Hematopoietic multipotent progenitor cell (in vitro differentiated cells): ENCODE data around the gene EXOSC7. TPM values are rescaled to one million over a fixed set of nuclear protein-coding genes. Genes with fewer than 3 reads are reported as not detected.
"Not testable (repeated sequence)": the region's sequence is repeated elsewhere in the genome, so short reads cannot be mapped to it uniquely, and the experiment has no call there.

Source experiments
- DNase-seq, 3 donors: peaks; one replicate each; pipeline ENCODE4 v3.0.0-alpha.2; 2011 to 2015; ENCODE audit warnings: low read depth in 2 of 3, low spot score in 2 of 3
- total RNA-seq: library from RNA; depleted of rRNA; stranded (reverse); fragments of >200 nt; gene quantifications from one replicate; pipeline ENCODE4 v1.2.3, GENCODE V29; 2012

Gene EXOSC7
- total RNA-seq: 24.2 TPM

DNA sequence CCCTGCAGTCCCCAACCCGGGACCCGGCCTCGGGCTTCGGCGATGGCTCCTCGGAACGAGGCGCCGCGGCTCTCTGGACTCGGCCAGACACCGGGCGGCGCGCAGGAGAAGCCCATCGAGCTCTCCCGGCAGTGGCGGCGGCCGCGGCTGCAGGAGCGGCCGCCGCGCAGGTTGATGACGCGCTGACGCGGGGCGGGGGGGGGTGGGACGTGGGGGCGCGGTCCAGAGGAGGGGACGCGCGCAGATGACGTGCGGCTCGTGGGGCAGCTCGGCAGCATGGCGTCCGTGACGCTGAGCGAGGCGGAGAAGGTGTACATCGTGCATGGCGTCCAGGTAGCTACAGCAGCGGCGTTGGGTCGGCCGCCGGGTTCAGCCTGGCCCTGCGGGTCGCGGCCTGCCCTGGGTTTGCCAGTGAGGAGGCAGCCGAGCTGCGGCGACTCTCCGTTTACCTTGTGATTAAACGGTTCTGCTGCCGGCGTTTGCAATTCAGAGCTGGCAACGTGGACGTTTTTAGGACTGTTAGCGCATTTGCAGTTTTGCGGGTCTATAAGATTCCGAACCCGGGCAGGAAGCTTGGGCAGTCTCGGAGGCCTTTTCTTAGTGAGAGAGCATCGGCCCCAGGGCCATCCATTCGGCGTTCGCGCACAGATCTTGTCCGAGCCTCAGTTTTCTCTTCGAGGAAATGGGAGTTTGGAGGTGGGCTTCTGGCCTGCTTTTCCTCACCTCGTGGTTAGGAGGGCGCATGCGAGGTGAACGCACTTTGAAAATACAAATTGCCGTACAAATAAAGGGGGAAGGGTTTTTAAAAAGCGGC, at the start of gene EXOSC7, which contains the start of gene ZDHHC3:
Gene EXOSC7, plus strand, starts transcription at position 243 of the 814 bp plus-strand sequence. Its CDS starts 34 bp downstream, at position 277.
Gene ZDHHC3, minus strand, starts transcription at position 173 of the 814 bp plus-strand sequence. CDS start 16,738 bp downstream, outside the sequence.
- peak; percentile 85 to 90 (median 88) for DNase-seq

DNA sequence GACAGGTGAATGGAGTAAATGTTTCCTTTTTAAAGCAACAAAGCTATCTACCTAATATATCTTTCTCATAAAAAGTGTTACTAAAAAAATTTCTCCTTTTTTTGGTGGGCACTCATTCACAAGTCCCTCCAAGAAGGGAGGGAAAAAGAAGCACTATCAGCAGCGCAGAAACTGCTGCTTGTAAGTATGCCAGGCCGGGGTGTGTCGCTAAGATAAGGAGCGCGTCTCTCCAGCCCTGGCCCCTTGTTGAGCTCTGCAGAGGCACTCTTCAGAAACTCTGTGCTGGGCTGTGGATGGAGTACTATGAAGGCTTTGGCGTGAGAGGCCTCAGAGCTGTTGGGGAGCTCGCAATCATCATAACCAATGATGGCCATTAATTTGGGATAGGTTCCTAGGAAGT, 49.1 kb upstream of the EXOSC7 start:
- DNase-seq: peak in 2 of 3 donors; percentile 18

DNA sequence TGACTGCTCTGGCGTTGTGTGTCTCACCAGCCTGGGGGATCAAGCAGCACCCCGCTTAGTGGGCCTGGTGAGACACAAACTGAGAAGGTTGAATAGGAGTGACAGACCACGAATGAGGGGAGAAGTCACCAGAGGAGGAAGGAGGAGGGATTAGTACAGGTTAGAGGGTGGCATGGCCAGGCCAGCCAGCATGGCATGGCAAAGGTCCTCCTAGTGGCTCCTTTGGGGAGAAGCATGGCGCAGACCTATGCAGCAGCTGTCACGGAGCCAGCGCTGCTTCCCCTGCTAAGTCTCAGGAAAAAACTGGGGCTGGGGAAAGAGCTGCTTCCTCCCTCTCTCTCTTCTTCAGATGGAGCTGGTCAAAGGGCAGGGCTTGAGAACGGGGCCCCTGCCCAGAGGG, 48.7 kb upstream of the EXOSC7 start:
- DNase-seq: no peak

DNA sequence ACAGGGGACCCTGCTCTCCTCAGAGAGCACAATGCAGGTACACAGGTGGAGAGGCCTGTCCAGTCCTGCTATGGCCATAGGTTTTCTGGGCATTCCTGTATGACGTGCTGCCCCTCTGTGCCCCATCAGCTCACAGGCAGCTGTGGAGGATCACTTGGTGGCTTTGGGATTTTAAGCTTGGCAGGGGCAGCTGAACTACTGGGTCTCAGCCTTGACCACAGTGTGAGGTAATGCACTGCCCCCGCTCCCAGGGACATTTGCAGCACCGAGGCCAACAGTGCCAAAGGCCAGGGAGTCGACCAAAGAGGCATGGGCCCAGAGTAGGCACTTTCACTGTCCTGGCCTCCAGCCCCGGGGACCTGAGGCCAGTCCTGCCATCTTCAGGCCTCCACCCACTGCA, 46.3 kb upstream of the EXOSC7 start:
- no peak for DNase-seq

DNA sequence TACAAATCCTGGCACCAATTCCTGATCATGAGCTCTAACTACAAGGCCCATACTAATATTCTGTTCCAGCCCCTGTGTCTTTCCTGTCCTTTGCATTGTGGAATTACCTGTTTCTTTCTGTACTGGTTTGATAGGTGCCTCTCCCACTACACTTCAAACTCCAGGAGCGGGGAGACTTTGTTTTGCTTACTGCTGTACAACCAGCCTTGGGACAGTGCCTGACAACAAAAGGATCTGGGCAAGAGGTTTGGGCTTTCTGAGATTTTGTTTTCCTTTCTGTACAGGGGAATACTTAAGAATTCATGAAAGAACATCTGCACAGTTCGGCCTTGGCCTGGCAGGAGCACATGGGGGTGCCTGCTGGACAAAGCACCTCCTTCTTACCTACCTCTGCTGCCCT, 45.1 kb upstream of the EXOSC7 start:
- no peak for DNase-seq

DNA sequence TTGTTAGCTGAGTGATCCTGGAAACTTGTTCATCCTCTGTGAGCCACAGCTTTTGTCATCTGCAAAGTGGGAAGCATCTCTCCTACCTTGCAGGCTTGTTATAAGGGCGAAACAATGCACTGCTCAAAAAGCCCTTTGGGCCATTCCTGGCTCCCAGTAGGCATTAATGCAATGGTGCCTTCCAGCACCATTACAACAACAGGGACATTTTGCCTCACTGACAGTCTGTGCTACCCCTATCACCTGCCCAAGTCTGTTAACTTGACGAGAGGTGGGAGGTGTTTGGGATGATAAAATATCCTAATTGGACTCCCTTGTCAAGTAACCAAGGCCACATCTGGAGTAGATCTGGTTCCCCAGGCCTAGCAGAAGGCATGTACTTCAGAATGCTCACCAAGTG, 44.3 kb upstream of the EXOSC7 start:
- DNase-seq: no peak

DNA sequence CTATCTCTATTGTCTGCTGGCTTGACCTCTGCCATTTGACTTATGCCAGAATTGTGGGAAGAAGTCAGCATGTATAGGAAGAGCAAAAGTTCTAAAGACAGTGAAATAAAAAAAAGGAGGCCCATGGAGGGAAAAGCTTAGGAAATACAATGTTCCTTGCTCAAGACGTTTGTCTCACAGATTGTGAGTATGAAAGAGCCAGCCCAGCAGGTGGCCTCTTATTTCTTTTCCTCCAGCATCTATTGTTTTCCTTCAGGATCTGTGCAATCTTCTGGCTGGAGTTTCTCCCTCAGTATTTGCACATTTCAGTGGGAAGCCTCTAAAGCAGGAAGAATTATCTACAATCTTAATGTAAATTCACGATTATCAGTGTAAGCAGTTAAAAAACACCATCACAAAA, 43.8 kb upstream of the EXOSC7 start:
- no peak for DNase-seq

DNA sequence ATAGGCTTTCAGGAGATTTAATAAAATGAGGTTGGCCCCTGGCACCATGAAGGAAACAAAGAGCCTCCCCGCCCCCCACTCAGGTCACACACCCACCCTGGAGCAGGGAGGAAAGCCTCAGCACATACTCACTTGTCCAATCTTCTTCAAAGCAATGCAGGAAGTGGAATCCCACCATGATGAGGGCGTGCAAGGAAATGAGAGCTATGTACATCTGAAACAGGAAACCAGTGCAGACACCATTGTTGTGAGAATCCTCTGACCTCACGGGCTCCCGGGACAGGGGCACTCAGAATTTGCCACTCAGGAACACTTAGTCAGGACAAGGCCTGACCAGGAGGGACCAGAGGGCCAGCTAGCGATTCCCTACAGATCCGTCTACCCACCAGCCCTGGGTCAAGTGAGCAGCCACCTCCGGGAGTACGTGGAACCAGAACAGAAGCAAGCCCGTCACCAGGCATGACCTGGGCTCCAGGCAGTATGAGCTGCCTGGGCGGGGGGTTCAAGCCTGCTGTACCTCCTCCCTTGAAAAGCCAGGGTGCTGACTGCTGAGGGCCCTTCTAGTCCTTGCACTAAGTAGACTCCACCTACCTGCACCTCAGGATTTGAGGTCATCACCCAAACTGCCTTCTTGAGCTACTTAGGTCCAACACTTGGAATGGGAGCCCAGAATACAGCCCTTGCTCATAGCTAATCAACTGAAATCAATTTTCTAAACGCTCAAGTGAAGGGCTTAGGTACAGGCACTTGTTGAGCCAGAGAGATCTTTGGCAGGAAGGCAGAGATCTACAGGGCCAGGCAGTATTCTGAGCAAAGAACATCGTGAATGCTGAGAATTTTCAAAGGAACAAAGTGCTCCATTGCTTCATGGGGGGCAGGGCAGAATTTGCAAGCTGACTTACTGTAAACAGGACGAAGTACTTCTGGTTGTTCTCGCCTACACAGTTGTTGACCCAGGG, 42.8 kb upstream of the EXOSC7 start:
- no peak for DNase-seq

DNA sequence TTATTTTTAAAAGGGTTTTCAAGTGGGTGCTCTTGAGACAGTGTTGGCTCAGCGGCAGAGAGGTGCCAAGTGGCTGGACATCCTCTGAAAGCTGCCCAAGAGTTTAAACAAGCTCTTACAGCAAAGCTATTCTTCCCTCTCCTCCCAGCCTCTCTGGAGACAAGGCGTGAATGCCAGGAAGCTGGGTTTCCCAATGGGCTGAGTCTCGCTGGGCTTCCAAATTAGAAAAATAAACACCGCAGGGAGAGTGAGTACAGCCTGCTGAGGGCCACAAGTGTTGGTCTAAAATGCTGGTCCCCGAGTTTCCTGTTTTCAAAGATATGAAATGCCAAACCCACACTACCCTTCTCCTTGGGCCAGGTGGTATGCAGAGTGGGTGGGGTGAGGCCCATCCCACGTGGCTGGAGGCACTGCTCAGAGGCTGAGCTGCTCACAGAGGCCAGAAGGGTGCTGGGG, 36.4 kb upstream of the EXOSC7 start:
- no peak for DNase-seq

DNA sequence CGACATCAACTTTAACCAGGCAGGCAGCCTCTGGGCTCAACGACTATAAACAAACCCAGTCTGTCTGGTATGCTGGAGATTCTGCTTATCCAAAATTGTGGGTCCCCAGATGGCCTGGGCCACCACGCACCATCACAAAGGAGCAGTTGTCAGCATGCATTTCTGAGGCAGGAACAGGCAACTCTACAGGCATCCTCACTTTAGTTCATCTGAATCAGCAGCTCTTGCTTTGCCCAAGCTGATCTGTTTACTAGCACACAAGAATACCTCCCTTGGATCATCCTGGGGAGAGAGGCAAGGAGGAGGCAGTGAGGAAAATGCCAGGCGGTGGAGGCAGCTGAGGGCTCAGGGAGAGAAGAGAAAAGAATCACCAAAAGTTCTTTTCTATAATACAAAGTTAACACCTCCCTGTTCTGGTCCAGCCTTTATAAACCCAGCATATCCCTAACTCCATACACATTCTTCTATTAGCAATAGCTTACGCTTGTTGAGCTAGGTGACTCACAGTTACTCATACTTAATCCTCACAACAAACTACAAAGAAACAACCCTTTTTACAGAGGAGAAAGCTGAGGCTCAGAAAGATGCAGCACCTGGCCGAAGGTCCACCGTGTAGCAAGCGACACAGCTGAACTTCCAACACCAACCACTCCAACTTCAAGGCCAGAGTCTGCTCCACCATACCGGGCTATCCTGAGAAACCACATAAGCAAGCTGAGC, 33.7 kb upstream of the EXOSC7 start:
- DNase-seq: no peak

DNA sequence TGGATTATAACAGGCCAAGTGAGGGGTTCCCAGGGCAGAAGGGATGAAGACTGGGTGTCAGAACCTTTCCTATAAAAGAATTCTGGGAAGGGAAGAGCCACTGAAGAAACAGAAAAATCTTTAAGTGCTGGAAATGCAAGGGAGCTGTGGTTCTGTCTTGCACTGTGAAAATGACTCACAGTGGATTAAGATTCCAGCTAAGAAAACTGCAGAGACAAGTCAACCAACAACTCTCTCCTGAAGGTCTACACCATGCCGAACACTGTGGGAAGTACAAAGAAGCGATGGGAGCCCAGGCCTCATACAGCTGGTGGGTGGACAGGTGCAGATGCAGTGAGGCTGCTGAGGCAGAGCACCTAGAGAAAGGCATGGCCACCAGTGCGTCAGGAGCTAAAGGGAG, 27.8 kb upstream of the EXOSC7 start:
- DNase-seq: no peak

DNA sequence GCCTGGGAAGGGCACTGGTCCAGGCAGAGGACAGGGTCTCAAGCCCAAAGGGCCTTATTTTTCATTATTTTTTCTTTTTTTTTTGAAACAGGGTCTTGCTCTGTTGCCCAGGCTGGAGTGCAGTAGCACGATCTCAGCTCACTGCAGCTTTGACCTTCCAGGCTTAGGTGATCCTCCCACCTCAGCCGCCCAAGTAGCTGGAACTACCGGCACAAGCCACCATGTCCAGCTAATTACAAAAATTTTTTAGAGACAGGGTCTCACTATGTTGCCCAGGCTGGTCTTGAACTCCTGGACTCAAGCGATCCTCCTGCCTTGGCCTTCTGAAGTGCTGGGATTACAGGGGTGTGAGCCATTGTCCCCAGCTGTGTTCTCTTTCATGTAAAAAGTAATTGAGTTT, 26.3 kb upstream of the EXOSC7 start:
- not testable (repeated sequence) for DNase-seq

DNA sequence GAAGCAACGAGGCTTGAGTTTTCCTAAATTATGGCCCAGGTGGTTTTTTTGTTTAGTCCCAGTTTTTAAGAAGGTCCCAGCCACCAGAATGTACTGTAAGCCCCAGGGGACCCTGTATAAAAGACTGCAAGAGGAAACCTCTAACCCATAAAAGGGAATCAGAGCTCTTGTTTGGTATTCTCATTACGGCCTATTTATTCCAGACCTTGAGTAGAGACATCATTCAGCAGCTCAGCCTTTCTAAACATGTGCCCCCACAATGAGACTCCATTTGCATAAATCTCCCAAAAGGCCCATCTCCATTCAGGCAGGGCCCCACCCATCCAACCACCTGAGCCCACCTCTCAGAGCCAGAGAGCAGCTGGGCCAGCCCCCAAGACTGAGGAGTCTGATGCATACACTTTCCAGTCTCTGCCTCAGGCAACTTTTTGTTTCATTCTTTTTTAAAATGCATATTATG, 25.7 kb upstream of the EXOSC7 start:
- DNase-seq: no peak

DNA sequence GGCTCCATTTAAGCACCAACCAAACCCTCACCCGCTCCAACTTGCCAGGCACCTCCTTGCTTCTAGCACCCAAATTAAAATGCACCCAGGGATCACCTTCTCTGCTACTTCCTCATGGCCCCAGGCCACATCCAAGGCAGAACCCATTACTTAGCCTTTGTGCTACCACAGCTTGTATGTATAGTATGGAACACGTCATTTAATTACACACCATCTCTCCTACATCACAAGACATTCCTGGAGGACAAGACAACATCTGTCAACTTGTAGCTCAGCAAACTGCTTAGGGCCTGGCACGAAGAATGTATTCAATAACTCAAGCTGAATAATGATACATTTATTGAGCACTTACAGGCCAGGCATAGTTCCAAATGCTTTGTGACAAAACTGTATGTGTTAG, 23.4 kb upstream of the EXOSC7 start:
- no peak for DNase-seq

DNA sequence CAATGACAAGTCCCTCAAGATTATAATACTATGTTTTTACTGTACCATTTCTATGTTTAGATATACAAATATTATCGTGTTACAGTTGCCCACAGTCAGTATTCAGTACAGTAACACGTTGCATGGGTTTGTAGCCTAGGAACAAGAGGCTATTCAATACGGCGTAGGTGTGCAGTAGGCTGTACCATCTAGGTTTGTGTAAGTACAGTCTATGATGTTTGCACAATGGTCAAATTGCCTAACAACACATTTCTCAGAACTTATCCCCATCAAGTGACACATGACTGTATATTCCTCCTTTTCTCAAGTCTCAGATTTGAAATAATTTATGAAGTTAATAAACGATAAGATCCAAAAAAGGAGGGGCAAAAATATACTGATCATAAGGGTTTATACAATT, 21.7 kb upstream of the EXOSC7 start:
- no peak for DNase-seq

DNA sequence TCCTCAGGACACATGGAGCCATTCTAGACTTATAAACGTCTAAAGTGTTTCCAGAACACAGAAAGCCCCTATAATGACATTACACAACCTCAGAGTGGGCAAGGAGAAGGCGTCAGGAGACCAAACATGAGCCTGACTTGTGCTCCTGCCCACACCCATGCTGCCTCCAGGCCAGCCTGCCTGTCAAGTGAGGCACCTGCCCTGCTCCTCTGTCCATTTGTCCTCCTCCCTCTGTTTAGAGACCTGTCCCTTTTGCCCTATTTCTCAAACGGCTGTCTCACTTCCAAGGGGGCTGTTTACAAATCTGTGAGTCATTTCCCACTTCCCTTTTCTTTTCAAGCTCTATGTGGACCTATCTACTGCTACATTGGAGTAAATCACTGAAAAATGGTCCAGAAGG, 21.1 kb upstream of the EXOSC7 start:
- peak in 2 of 3 donors; percentile 51 to 60 for DNase-seq

DNA sequence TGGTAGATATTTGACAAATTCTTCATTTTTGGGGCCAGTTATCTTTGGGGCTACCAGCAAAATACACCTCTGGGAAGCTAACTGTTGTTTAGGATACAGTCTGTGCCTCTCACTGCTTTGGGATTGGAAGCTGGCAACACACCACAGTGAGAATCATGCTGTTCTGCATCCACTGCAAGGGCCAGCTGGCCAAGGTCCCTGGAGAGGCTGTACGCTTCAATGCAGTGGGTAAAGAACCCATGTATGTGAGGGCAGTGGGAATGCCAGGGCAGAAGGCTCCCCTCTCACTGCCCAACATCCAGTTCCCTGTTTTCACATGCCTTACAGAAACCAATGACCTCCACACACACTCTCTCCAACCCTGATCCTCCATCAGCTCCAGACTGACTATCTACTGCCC, 20.1 kb upstream of the EXOSC7 start:
- no peak for DNase-seq

DNA sequence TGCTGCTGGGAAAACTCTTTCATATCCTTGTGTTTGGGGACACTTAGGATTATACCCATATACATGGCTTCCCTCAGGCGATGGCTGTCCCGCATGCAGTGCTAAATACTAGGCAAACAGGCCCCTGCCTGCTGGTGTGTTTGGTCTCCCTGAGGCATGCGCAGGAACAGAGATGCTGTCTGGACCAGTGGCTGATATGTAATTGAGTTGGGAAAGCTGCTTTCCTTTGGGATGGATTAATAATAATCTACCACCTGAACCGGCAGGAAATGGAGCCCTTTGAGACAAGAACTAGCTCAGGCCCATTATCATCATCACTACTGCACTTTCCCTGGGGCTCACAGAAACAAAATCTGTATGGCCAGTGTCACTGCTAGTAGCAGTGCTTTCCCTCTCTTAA, 18.1 kb upstream of the EXOSC7 start:
- no peak for DNase-seq

DNA sequence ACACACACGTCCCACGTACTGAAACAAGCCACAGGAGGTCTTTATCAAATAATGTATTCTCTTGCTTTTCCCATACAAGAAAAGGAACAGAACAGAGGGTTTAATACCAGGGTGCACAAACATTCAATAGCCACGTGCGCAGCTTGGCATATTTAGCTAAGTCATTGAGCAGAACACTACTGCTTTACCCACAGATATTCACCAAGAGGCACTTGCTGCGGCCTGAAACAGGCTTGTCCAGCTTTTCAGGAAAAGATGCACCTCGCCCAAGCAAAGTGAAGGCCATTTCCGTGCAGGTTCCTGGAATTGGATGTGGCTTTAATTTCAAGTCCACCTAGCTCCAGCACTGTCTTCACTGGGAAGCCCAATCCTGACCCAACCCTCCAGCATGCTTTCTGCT, 17.7 kb upstream of the EXOSC7 start:
- DNase-seq: no peak

DNA sequence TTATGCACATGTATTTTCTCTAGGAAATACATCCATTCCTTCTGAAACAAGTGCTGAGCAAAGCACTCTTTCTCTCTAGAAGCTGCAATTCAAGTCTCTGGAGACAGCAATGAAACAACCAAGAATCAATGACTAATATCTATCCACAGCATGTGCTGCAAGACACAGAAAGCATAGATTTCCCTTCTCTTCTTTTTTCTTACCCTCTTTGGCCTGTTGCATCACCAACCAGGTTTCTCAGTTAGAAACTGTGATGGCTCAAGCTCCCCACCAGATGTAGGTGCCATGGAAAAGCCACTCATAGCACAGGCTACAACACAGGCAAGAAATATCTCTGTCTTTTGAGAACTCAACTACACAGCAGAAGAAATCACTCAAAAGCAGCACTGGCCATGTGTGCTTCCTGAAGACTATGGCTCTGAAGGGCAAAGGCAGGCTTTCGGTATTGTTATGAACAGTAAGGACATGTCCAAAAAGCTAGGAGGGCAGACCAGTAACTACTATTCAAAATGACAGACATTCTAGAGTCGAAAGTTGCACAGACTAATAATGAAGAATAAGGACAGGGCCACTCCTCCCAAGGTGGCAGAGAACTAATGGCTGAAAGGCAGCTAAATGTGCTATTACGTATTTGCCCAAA, 15.5 kb upstream of the EXOSC7 start:
- DNase-seq: no peak
